Hepatocyte (in vitro differentiated cells): ENCODE measurements around the gene B4GALT5. TPM values are rescaled to one million over a fixed set of nuclear protein-coding genes. Genes with fewer than 3 reads are reported as not detected.
A peak's percentile ranks its signal among the peaks of the same experiment; 100 is the strongest.

Source experiments
- DNase-seq: peaks from one replicate; pipeline ENCODE4 v3.0.0-alpha.2; 2016; ENCODE audit warnings: low spot score
- H2AFZ ChIP-seq: fragments of 200-600 bp; sonication (generic); 2 replicates; pipeline ENCODE4 v1.6.0; 2016; ENCODE audit warnings: antibody characterized with exemption, mild to moderate bottlenecking
- H3K27ac ChIP-seq: fragments of 200-600 bp; sonication (generic); 2 replicates; pipeline ENCODE4 v1.5.1; 2016; ENCODE audit warnings: mild to moderate bottlenecking
- H3K27me3 ChIP-seq: fragments of 200-600 bp; sonication (generic); 2 replicates; pipeline ENCODE4 v1.6.1; 2016
- H3K36me3 ChIP-seq: fragments of 200-600 bp; sonication (generic); replicated peaks from 2 replicates; pipeline ENCODE4 v1.5.1; 2016; ENCODE audit warnings: low read depth; ENCODE audit not compliant: insufficient read depth
- H3K4me1 ChIP-seq: fragments of 200-600 bp; sonication (generic); 2 replicates; pipeline ENCODE4 v1.5.1; 2016; ENCODE audit warnings: mild to moderate bottlenecking, moderate library complexity; ENCODE audit not compliant: insufficient read depth
- H3K4me2 ChIP-seq: fragments of 200-600 bp; sonication (generic); 2 replicates; pipeline ENCODE4 v1.6.0; 2016
- H3K4me3 ChIP-seq: fragments of 200-600 bp; sonication (generic); 2 replicates; pipeline ENCODE4 v1.5.1; 2016; ENCODE audit warnings: mild to moderate bottlenecking
- H3K79me2 ChIP-seq: fragments of 200-600 bp; sonication (generic); 2 replicates; pipeline ENCODE4 v1.6.0; 2017; ENCODE audit warnings: mild to moderate bottlenecking
- H3K9me2 ChIP-seq: fragments of 200-600 bp; sonication (generic); replicated peaks from 2 replicates; pipeline ENCODE4 v1.6.0; 2017; ENCODE audit warnings: mild to moderate bottlenecking; ENCODE audit not compliant: insufficient read depth
- H3K9me3 ChIP-seq: fragments of 200-600 bp; sonication (generic); 2 replicates; pipeline ENCODE4 v1.5.1; 2016; ENCODE audit warnings: low read depth, mild to moderate bottlenecking
- H4K20me1 ChIP-seq: fragments of 200-600 bp; sonication (generic); 2 replicates; pipeline ENCODE4 v1.6.0; 2016; ENCODE audit warnings: mild to moderate bottlenecking; ENCODE audit not compliant: insufficient read depth, poor library complexity, severe bottlenecking
- CTCF ChIP-seq: fragments of 200-600 bp; sonication (generic); IDR thresholded peaks from 2 replicates; pipeline ENCODE4 v1.5.1; 2016; ENCODE audit warnings: antibody characterized with exemption, mild to moderate bottlenecking; ENCODE audit not compliant: poor library complexity
- EZH2 ChIP-seq: fragments of 200-600 bp; sonication (generic); IDR thresholded peaks from 2 replicates; pipeline ENCODE4 v1.6.1; 2016; ENCODE audit warnings: antibody characterized with exemption, mild to moderate bottlenecking, borderline replicate concordance
- EZH2phosphoT487 ChIP-seq: fragments of 200-600 bp; sonication (generic); IDR thresholded peaks from one replicate; pipeline ENCODE4 v1.6.1; 2018; ENCODE audit warnings: antibody characterized with exemption, mild to moderate bottlenecking, low read depth, moderate library complexity; ENCODE audit not compliant: unreplicated experiment, severe bottlenecking
- WGBS: methylation state at CpG from one replicate; pipeline ENCODE4 v1.1.6; 2016; ENCODE audit warnings: low lambda C conversion rate; ENCODE audit errors: missing lambda C conversion rate; 5-methylcytosine and 5-hydroxymethylcytosine counted together
- polyA plus RNA-seq: library from polyadenylated mRNA; unstranded; fragments of >200 nt; fragmentation: Nextera tagmentation; extraction: Ambion mirVana; gene quantifications from 2 replicates; pipeline ENCODE4 v1.2.1, GENCODE V29; 2016
- total RNA-seq: library from RNA; depleted of rRNA; stranded (reverse); fragments of >200 nt; gene quantifications from 2 replicates; pipeline ENCODE4 v1.2.3, GENCODE V29; 2014

The B4GALT5 gene
- total and polyA plus RNA-seq, 2 experiments from 2014 or later, result 12.9 to 41.8 TPM

GRCh38 chr20:49610691-49611538, 102.8 kb downstream of the B4GALT5 start:
- H3K4me1 ChIP-seq, result peaks cover 3% of the 10 kb centered on the region
- no peak overlapping the region for H3K27ac ChIP-seq
- peak; percentile 86 for DNase-seq
- TF ChIP-seq CTCF (peak; percentile 96), EZH2 (no peak), EZH2phosphoT487 (no peak)
- WGBS, result 16% methylated on average over 47 of the region's 48 CpGs
- no peaks in the 10 kb centered on the region for H3K27me3 ChIP-seq
- no peaks in the 10 kb centered on the region for H3K9me3 ChIP-seq
- no peaks in the 10 kb centered on the region for H4K20me1 ChIP-seq
- peak overlapping the region; percentile 82 for H2AFZ ChIP-seq
- H3K9me2 ChIP-seq, result no peaks in the 10 kb centered on the region
- no peaks in the 10 kb centered on the region for H3K36me3 ChIP-seq
- no peaks in the 10 kb centered on the region for H3K79me2 ChIP-seq
- no peak overlapping the region for H3K4me3 ChIP-seq
- H3K4me2 ChIP-seq, result peak overlapping the region; percentile 80

DNA sequence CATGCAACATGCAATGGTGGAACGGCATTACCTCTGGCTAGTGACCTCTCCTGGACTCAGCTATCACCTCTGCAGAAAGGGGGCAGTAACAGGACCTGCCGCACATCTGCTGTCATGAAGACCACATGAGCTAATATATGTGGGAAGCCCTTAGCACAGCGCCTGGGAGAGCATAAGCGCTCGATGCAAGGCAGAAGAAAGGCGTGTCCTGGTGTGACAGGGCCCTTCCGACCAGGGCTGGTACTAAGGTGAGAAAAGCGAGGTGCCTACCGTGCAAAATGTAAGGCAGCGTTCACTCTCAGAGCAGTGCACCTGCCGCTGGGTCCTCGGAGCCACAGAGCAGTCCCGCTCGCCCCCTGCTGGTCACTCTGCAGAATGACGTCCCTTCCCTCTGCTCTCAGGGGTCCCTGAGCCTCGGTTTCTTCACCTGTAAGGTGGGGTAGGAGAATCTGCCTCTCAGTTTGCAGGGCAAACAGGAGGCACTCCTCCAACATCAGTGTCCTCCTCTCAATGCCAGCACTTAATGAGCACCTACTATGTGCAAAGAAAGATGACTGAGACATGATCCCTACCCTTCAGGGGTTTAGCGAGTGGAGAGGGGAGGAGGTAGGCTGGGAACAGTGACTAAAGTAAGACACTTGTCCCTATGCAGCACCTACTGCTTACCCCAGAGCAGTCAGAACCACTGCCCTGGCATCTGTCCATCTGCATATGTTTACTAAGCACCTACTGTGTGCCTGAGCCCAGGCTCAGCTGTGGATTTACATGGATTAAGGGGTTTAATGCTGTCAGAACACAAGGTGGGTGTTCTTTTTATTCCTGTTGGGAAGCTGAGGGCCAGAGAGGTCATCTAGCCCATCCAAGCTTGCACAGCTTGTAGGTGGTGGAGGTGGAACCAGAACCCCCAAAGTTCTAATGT, 104.7 kb downstream of the B4GALT5 start:
- H2AFZ ChIP-seq, result no peak overlapping the region
- 10% methylated on average over 17 of the region's 17 CpGs for WGBS
- peak; percentile 86 for DNase-seq

GRCh38 chr20:49607568-49607967, 106.1 kb downstream of the B4GALT5 start:
- no peak for TF ChIP-seq EZH2phosphoT487
- TF ChIP-seq EZH2, result no peak
- TF ChIP-seq CTCF, result no peak
- H3K36me3 ChIP-seq, result no peaks in the 10 kb centered on the region
- DNase-seq, result no peak
- H3K4me1 ChIP-seq, result peaks cover 13% of the 10 kb centered on the region
- H3K9me2 ChIP-seq, result no peaks in the 10 kb centered on the region
- H2AFZ ChIP-seq, result no peak overlapping the region
- H3K4me3 ChIP-seq, result no peak overlapping the region
- H3K27ac ChIP-seq, result no peak overlapping the region
- H3K27me3 ChIP-seq, result no peaks in the 10 kb centered on the region
- H3K9me3 ChIP-seq, result no peaks in the 10 kb centered on the region
- H4K20me1 ChIP-seq, result no peaks in the 10 kb centered on the region
- H3K79me2 ChIP-seq, result no peaks in the 10 kb centered on the region
- H3K4me2 ChIP-seq, result no peak overlapping the region
- 100% methylated on average over 1 of the region's 1 CpG for WGBS

More for the DNA sequence above, 104.7 kb downstream of the B4GALT5 start:
- Histone ChIP-seq H3K4me1 (peaks cover 13% of the 10 kb centered on the region), H3K4me2 (peak overlapping the region; percentile 65), H3K4me3 (no peak overlapping the region), H3K27ac (no peak overlapping the region), H3K36me3 (no peaks in the 10 kb centered on the region), H3K27me3 (no peaks in the 10 kb centered on the region), H3K79me2 (no peaks in the 10 kb centered on the region), H3K9me2 (no peaks in the 10 kb centered on the region), H3K9me3 (no peaks in the 10 kb centered on the region), H4K20me1 (no peaks in the 10 kb centered on the region)
- TF ChIP-seq CTCF (peak; percentile 95), EZH2 (no peak)
